A673 (cell line): ENCODE data around the gene SIGLEC9. TPM values are rescaled to one million over a fixed set of nuclear protein-coding genes. Genes with fewer than 3 reads are reported as not detected.

ENCODE experiments used
- BruUV-seq: library from RNA; stranded (reverse); fragments of 400-500 nt; replicated peaks from 2 replicates; lab custom pipeline; 2021; lab: Mats Ljungman, UMichigan
- CTCF ChIA-PET: fragments of 300-600 bp; sonication (Branson Sonifier 250); formaldehyde crosslinking; loops from one replicate; lab custom pipeline; 2022; ENCODE audit warnings: antibody characterized with exemption; lab: Charles Lee
- POLR2A ChIA-PET: fragments of 300-600 bp; sonication (Branson Sonifier 250); formaldehyde crosslinking; loops from one replicate; lab custom pipeline; 2022; ENCODE audit warnings: antibody characterized with exemption; ENCODE audit not compliant: low non-redundant PET; lab: Charles Lee
- DNase-seq: peaks from one replicate; pipeline ENCODE4 v3.0.0-alpha.2; 2015; ENCODE audit warnings: low spot score
- H3K27ac ChIP-seq: fragments of 200-600 bp; sonication (generic); 2 replicates; pipeline ENCODE4 v1.5.1; 2016; ENCODE audit warnings: mixed run types, low read depth, mild to moderate bottlenecking, mixed read lengths, antibody characterized with exemption, low read length; ENCODE audit not compliant: poor library complexity, severe bottlenecking
- H3K27me3 ChIP-seq: fragments of 200-600 bp; sonication (generic); replicated peaks from 2 replicates; pipeline ENCODE4 v1.6.1; 2017; ENCODE audit warnings: mixed run types, low read depth, mild to moderate bottlenecking, mixed read lengths, antibody characterized with exemption, low read length; ENCODE audit not compliant: insufficient read depth, poor library complexity
- H3K36me3 ChIP-seq: fragments of 200-600 bp; sonication (generic); 2 replicates; pipeline ENCODE4 v1.6.1; 2016; ENCODE audit warnings: mixed run types, mild to moderate bottlenecking, mixed read lengths, antibody characterized with exemption, low read length; ENCODE audit not compliant: insufficient read depth, poor library complexity, severe bottlenecking
- H3K4me1 ChIP-seq: fragments of 200-600 bp; sonication (generic); 2 replicates; pipeline ENCODE4 v1.6.1; 2017; ENCODE audit warnings: mixed run types, mild to moderate bottlenecking, mixed read lengths, antibody characterized with exemption, low read length; ENCODE audit not compliant: insufficient read depth, poor library complexity, severe bottlenecking
- H3K4me3 ChIP-seq: fragments of 200-600 bp; sonication (generic); 2 replicates; pipeline ENCODE4 v1.5.1; 2016; ENCODE audit warnings: low read depth, mixed run types, mild to moderate bottlenecking, mixed read lengths, low read length; ENCODE audit not compliant: poor library complexity, severe bottlenecking
- H3K9me3 ChIP-seq: fragments of 200-600 bp; sonication (generic); 2 replicates; pipeline ENCODE4 v1.6.1; 2016; ENCODE audit warnings: mixed run types, low read depth, mild to moderate bottlenecking, mixed read lengths, antibody characterized with exemption, low read length; ENCODE audit not compliant: poor library complexity, severe bottlenecking
- CTCF ChIP-seq: fragments of 300-800, 200-600 bp; sonication (generic); conservative IDR thresholded peaks from 2 replicates; pipeline ENCODE4 v1.5.1; 2017; ENCODE audit warnings: low read depth, mild to moderate bottlenecking, antibody characterized with exemption, low read length, moderate library complexity, mixed read lengths
- EZH2 ChIP-seq: fragments of 200-600 bp; sonication (generic); IDR thresholded peaks from 2 replicates; pipeline ENCODE4 v1.6.1; 2017; ENCODE audit warnings: borderline replicate concordance, low read depth, mild to moderate bottlenecking, mixed read lengths, antibody characterized with exemption, low read length; ENCODE audit not compliant: poor library complexity, severe bottlenecking
- intact Hi-C: fragments of 100-400 bp; cut with micrococcal nuclease; formaldehyde crosslinking; loops from one replicate; pipeline ENCODE4 v1.10.0; 2022; ENCODE audit not compliant: unreplicated experiment
- total RNA-seq: library from RNA; stranded (reverse); gene quantifications from 2 replicates; pipeline ENCODE4 v1.2.3, GENCODE V29; 2021

SIGLEC9 gene
- total RNA-seq, 1 experiment from 2014 or later: not detected

GRCh38 chr19:51094696-51095279, 29.9 kb upstream of the SIGLEC9 start:
- CTCF ChIA-PET: interaction anchor here (0.7 kb wide), 3 partner anchors 13 to 280 kb away, joined by 6 to 8 read pairs (median 6); no protein-coding TSS in a partner anchor
- Histone ChIP-seq H3K27ac (no peak overlapping the region), H3K36me3 (no peaks in the 10 kb centered on the region), H3K9me3 (no peaks in the 10 kb centered on the region), H3K4me1 (no peaks in the 10 kb centered on the region), H3K27me3 (no peaks in the 10 kb centered on the region), H3K4me3 (no peak overlapping the region)
- POLR2A ChIA-PET: no interaction called here
- peak; percentile 34 for DNase-seq
- no TSS peak for BruUV-seq
- peak; percentile 82 for TF ChIP-seq CTCF
- TF ChIP-seq EZH2: no peak
- intact Hi-C loops: loop anchor here (1.0 to 10.0 kb wide), 3 partner anchors 73 to 387 kb away; no protein-coding TSS in a partner anchor

GRCh38 chr19:51096473-51097165, 28.1 kb upstream of the SIGLEC9 start:
- no peaks in the 10 kb centered on the region for H3K4me1 ChIP-seq
- H3K36me3 ChIP-seq: peaks cover 3% of the 10 kb centered on the region
- CTCF ChIA-PET: interaction anchor here (0.6 to 1.9 kb wide), 2 partner anchors 76 to 739 kb away, joined by 3 to 10 read pairs; no protein-coding TSS in a partner anchor
- H3K27ac ChIP-seq: no peak overlapping the region
- intact Hi-C loops: loop anchor here (5.0 to 10.0 kb wide), 2 partner anchors 172 to 389 kb away; no protein-coding TSS in a partner anchor
- no peak overlapping the region for H3K4me3 ChIP-seq
- TF ChIP-seq EZH2 (no peak), CTCF (peak; percentile 44; the same call in 1 of the 2 replicates)
- POLR2A ChIA-PET: no interaction called here
- BruUV-seq: no TSS peak
- no peaks in the 10 kb centered on the region for H3K27me3 ChIP-seq
- DNase-seq: peak; percentile 17
- no peaks in the 10 kb centered on the region for H3K9me3 ChIP-seq

GRCh38 chr19:51097166-51097738, 27.5 kb upstream of the SIGLEC9 start:
- peak; percentile 52 for DNase-seq
- POLR2A ChIA-PET: no interaction called here
- no peak overlapping the region for H3K4me3 ChIP-seq
- peaks cover 5% of the 10 kb centered on the region for H3K36me3 ChIP-seq
- H3K27me3 ChIP-seq: no peaks in the 10 kb centered on the region
- no peaks in the 10 kb centered on the region for H3K4me1 ChIP-seq
- CTCF ChIA-PET: interaction anchor here (1.9 kb wide), 1 partner anchor 76 kb away, joined by 10 read pairs; no protein-coding TSS in a partner anchor
- intact Hi-C loops: loop anchor here (5.0 to 10.0 kb wide), 2 partner anchors 172 to 390 kb away; no protein-coding TSS in a partner anchor
- no TSS peak for BruUV-seq
- no peak overlapping the region for H3K27ac ChIP-seq
- TF ChIP-seq EZH2: no peak
- peak; percentile 68 for TF ChIP-seq CTCF
- no peaks in the 10 kb centered on the region for H3K9me3 ChIP-seq
